Head of caudate nucleus (tissue), 42 donors: ENCODE data around the gene RHOBTB3.

Source experiments
- DNase-seq, 42 donors: peaks; one replicate each; pipeline versions ENCODE4 v3.0.0 to v3.0.0-alpha.2; 2020 to 2021; ENCODE audit warnings: mixed read lengths in 7 of 42
- intact Hi-C: fragments of 100-400 bp; cut with DNase I; formaldehyde crosslinking; loops from one replicate; pipeline ENCODE4 v1.15.0; 2022

The RHOBTB3 gene

DNA sequence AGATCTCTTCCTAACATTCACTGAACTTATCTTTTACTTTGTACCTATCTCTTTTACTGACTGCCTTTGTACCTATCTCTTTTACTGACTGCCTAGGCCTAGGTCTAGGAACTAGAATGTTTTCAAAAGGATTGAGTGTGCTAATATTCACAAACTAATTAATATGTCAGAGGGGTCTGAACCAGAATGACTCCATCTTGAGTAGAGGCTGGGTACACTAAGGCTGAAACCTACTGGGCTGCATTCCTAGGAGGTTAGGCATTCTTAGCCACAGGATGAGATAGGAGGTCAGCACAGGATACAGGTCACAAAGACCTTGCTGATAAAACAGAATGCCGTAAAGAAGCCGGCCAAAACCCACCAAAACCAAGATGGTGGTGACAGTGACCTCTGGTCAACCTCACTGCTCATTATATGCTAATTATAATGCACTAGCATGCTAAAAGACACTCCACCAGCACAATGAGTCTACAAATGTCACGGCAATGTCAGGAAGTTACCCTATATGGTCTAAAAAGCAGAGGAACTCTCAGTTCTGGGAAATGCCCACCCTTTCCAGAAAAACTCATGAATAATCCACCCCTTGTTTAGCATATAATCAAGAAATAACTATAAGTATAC lies 2.5 kb upstream of the RHOBTB3 start:
- no peak for DNase-seq
- intact Hi-C loops: no loop called here

DNA sequence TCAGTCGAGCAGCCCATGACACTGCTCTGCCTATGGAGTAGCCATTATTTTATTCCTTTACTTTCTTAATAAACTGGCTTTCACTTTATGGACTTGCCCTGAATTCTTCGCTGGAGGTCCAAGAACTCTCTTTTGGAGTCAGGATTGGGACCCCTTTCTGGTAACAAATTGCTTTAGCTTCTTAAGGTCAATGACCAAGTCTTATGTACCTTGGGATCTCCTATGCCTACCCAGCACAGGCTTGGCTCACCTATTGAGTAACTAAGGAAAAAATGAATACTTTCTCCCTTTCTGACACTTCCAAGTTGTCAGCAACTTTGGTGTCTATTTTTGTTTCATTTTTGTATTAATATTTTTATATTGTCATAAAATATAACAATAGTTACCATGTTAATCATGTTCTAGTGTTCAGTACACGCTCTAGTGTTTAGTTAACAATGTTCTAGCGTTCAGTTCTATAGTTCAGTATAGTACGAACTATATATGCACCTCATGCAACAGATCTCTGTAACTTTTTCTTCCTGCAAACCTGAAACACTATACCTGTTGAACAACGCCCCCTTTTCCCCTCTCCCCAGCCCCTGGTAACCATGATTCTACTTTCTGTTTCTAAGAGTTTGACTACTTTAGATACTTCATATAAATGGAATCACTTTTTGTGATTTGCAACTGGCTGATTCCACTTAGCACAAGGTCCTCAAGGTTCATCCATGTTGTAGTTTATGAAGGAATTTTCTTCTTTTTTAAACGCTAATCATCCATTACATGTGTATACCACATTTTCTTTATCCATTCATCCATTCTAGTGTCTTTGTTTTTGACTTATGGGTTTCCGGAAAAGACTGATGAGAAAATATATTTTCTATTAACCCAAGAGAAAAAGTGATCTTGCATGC lies 1.8 kb upstream of the RHOBTB3 start:
- no peak for DNase-seq

DNA sequence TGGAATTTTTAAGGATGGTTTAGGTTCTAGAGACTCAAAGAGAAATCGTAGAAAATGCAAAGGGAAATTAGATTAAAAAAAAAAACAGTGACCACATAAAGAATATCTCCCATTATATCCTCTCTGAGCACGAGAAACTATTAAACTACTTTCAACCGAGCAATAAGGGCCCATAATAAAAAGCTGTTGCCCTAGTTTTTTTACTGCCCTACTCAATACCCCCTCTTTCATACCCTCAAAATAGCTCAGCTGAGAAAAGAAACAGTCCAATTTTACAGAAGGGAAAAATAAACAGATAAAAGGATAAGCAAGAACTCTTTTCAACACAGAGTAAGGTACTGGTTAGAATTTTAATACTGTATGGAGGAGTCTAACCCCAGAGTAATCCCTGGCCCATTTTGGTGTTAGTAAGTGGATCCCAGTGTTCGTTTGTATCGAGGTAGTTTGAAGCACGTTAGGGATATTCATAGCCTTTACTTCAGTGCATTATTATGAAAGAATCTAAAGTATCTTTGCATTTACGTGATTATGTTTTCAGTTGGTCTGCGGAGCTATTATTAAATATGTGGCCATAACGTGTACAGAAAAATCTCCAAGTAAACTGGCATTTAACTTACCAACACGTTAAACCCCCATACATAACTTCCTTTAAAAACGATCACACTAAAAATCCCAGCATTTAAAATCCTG lies 980 bp upstream of the RHOBTB3 start:
- intact Hi-C loops: loop anchor here (5.0 kb wide), 1 partner anchor 47 kb away; no protein-coding TSS in a partner anchor
- no peak for DNase-seq

More for the DNA sequence above, 1.8 kb upstream of the RHOBTB3 start:
- intact Hi-C loops: loop anchor here (5.0 kb wide), 1 partner anchor 48 kb away; no protein-coding TSS in a partner anchor

DNA sequence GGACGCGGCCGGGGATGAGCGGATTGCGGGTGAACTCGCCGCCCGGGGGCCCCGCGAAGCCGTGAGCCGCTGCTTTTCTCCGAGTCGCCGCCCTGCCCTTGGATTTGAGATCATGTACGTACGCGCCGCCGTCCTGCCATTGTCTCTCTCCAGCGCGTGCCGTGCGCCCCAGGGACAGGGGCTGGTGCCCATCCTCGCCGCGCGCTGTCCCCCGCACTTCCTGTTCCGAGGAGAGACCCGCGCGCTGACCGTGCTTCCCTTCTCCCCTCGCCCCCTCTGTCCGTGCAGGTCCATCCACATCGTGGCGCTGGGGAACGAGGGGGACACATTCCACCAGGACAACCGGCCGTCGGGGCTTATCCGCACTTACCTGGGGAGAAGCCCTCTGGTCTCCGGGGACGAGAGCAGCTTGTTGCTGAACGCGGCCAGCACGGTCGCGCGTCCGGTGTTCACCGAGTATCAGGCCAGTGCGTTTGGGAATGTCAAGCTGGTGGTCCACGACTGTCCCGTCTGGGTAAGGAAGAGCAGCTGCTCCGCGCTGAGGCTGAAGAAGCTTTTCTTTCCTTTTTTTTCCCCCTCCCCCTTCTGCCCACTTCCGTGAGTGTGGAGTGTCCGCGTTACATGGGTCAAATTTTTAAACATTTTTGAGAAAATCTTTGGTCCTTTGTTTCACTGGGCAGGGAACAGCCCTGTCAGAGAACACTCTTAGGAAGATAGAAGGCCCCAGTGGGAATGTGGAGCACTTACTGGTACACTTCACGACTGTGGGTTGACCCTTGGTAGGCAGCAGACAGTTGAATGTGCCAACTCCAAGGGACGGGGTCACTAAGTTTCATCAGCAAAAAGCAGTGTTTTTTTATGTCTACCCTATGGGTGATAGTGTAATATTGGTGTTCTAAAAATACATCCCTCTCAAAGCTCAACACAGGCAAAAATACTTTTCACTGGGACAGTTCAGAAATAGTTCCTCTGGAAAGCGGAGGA lies 727 bp downstream of the RHOBTB3 start:
- intact Hi-C loops: loop anchor here (5.0 kb wide), 1 partner anchor 45 kb away; no protein-coding TSS in a partner anchor
- peak in 41 of 42 donors; percentile 12 to 80 (median 56) for DNase-seq

DNA sequence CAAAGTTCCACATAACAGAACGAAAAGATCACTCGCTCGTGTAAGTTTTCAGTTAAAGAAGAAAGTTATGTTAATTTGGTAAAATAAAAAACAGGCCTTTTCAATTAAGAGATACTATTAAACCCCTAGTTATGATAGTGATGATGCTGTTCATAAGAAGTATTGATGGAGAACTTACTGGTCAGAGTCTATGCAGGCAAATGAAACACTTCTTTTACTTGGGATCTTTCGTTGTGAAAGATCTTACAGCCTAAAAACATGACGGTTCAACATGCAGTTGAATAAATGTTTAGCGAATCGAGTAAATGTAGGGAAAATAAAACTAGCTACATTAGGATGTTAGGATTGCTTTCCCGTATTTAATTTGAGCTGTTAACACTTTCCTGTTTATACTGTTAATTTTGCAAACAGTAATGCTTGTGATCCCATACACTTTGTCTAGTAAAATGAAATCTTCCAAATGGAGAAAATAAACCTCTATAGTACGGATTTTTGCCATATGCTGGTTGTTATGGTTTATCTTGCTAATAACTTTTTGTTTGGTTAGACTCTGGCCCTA lies 2.0 kb downstream of the RHOBTB3 start:
- intact Hi-C loops: loop anchor here (5.0 kb wide), 1 partner anchor 44 kb away; no protein-coding TSS in a partner anchor

DNA sequence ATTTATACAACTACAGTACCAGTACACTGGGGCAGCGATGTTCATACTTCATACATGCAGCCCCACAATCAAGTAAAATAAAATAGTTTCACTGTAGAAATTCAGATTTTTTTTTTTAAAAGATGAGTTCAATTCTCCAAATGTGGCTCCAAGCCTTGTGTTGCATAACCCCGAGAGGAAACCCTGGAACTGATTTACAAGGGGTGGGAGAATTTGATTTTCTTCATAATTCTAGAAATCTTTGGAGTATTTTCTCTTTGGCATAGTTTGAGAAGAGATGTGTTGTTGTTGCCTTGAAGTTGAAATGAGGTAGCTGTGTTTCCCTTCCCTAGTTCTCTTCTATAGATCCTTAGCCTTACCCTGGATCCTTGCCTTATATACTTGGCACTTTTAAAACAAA lies 3.1 kb downstream of the RHOBTB3 start:
- intact Hi-C loops: loop anchor here (5.0 kb wide), 1 partner anchor 43 kb away; no protein-coding TSS in a partner anchor
- DNase-seq: no peak

More for the DNA sequence above, 2.0 kb downstream of the RHOBTB3 start:
- DNase-seq: no peak

DNA sequence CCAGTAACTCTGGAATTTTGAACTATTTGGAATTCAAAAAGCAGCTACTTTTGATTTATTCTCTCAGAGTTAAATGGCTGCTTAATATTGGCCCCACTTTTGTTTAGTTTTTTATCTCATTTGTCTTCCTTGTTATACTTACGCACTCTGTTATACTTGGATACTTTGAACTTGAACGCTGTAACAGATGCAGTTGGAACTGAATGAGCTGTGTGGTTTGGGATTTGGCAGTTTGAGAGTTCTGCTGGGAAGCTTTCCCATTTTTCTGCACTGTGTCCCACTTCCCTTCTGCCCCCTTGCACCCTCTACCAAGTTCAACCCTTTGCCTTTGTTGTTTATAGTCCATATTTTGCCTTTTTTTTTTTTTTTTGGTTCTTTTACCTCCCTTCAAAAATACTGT lies 3.8 kb downstream of the RHOBTB3 start:
- intact Hi-C loops: loop anchor here (5.0 kb wide), 1 partner anchor 42 kb away; no protein-coding TSS in a partner anchor
- peak in 4 of 42 donors; percentile 31 to 47 (median 40) for DNase-seq

DNA sequence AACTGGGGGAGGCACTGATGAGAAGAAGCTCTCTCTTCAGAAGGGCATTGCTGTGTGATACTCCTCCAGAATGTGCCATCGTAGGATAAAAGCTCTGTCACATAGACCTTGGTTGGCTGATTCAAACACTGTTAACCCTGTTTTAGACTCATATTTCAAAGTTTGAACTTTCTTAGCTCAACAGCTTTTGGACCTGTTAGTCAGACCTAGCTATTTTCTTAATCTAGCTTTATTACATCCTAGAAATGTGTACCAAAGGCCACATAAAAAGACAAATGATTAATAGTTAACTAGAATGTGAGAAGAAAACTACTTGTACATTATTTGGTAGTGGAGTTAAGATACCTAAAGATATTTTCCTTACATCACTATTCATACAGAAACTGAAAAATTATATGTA lies 4.3 kb downstream of the RHOBTB3 start:
- intact Hi-C loops: no loop called here
- DNase-seq: peak in 1 of 42 donors; percentile 22

DNA sequence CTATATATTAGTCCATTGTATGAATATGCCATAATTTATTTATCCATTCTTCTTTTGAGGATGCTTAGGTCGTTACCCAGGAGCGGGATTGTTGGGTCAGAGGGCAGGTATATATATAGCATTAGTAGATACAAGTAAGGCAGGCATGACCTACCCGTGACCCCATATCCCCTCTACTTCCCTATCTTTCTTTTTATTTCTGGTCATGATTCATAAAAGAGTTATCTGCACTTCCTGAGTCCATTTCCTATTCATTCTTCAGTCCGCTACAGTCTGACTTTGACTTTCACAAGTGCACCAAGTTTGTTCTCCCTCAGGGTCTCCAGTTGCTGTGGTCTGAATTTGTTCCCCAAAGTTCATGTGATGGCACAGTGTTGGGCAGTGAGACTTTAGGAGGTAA lies 6.9 kb downstream of the RHOBTB3 start:
- no peak for DNase-seq
- intact Hi-C loops: no loop called here

DNA sequence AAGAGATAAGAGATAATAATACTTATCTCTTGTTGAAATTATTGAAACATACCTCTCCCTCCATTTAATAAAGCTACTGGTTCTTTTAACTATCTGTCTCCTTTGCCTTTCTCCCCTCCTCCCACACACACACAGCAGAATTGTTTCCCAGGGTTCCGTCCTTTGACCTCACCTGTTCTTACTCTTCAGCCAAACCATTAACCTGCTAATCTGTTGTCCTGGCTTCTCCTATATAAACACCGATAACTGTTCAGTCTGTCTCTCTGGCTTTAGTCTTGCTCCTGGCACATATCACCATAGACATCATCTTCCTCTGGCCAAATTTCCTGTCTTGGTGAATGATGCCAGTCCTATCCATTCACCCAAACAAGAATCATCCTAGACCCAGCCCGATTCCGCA lies 7.7 kb downstream of the RHOBTB3 start:
- intact Hi-C loops: no loop called here
- no peak for DNase-seq

DNA sequence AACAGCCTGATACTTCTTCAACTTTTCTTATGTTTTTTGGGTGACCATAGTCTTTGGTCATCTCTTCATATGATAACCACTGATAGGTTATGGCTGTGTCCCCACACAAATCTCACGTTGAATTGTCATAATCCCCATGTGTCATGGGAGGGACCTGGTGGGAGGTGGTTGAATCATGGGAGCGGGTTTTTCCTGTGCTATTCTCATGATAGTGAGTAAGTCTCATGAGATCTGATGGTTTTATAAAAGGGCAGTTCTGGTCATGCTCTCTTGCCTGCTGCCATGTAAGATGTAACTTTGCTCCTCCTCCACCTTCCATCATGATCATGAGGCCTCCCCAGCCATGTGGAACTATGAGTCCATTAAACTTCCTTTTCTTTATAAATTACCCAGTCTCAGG lies 8.7 kb downstream of the RHOBTB3 start:
- DNase-seq: no peak
- intact Hi-C loops: no loop called here

DNA sequence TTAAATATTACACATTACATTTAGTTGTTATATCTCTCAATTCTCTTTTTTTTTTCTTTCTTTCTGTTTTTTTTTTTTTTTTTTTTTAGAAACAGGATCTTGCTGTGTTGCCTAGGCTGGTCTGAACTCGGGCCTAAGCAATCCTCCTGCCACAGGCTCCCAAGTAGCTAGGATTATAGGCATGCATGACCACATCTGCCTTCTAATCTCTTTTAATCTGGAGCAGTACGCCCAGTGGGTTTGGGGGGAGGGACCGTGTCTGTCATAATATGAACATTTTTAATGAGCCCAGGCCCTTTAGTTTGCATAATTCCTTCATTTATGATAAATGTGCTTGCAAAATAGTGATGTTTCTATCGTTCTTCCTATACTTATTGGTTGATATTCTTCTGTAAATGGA lies 10.3 kb downstream of the RHOBTB3 start:
- no peak for DNase-seq

DNA sequence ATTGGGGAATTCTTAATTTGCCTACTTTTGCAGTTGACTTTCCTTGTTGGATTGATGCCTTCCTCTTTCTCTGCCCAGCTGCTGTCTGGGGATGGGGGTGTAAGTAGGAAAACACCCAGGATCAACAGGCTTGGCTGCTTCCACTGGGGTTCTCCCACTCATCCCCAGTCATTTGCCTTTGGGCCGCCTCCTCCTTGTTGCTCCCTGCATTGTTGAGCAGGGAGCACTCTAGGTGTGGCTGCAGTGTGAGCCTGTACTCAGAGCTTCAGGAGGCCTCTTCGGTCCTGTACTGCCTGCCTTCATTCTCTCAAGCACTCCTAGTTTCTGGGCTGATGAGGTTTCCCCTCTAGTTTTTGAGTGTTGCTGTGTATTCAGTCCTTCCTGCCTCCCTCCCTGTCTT lies 12.1 kb downstream of the RHOBTB3 start:
- DNase-seq: peak in 1 of 42 donors; percentile 19
- intact Hi-C loops: no loop called here

More for the DNA sequence above, 10.3 kb downstream of the RHOBTB3 start:
- intact Hi-C loops: no loop called here

DNA sequence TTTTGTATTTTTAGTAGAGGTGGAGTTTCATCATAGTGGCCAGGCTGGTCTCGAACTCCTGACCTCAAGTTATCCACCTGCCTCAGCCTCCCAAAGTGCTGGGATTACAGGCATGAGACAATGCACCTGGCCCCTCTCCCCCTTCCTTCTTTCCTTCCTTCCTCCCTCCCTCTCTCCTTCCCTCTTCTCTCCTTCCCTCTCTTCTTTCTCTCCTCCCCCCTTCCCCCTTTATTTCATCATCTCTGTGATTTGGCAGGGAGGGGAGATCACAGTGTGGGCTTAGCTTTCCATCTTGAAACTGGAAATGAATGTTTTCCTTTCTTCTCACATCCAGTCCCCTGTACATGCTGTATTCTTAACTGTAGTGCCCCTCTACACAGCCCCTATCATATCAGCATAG lies 12.7 kb downstream of the RHOBTB3 start:
- intact Hi-C loops: no loop called here
- no peak for DNase-seq

DNA sequence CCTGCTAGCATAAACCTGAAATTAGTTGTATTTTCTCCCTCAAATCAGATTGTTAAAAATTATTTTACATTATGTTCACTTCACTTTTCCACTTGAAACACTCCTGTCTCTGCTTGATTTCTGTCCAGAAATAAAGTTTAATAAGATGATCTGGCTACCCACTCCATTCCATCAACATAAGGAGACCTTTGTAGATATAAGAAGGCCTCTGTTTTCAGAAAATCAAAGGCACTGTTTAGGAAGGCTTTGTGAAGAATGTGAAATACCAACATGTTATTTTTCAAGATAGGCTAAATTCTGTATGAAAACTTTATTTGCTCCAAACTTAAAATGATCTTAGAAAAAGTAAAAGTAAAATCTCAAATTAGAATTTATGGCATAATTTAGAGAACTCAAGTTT lies 15.1 kb downstream of the RHOBTB3 start:
- no peak for DNase-seq
- intact Hi-C loops: no loop called here

DNA sequence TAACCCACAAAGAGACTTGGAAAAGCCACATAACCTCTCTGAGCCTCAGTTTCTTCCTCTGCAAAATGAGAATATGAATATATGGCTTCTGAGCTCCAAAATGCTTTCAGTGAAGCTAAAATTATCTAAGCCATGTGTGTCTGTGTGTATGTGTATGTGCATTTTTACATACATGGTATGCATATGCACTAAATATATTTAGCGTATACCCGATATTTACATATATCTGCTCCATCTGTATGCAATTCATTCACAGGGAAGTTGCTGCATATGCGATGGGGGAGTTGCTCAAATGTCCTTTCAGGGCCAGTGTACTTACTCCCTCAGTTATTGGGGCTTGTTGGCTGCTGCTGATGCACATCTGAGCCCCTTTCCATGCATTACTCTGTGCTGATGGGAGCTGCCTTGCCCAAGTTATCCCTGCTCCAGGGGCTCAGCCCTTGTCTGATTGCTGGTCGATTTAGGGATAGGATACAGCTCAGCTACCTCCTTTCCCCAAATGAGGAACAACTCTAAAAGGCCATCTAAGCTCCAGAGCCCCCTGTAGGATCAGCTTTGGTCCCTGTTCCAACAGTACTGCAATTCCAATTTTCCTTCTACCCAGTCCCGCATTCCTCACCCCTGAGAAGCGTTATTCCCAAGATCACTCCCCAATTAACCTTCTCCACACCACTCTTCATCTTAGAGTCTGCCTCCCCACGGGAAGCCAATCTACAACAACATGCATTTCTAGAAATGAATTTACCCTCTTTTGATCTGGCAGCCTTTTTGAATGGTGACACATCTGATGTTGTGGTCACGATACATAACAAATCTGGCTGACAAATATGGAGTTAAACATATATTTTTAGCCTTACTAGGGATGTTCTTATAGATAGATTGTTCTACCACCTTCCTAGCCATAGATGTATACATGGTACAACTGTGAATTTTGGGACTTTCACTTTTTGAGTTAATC lies 15.9 kb downstream of the RHOBTB3 start:
- DNase-seq: no peak
- intact Hi-C loops: no loop called here

DNA sequence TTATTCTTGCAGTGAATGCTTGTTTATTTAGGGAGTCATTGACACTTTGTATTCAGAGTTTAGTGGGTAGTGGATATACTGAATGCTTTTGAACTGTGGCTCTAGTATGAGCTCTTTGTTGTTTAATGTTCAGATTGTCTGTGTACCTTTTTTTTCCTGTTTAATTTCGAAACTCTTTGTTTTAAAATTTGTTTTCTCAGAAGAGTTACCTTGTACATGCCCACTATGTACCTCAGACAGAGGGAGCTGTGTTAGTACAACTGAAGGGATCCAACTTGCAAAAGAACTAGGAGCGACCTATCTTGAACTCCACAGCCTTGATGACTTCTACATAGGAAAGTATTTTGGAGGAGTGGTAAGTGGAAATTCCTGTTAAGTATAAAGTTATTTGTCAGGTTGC lies 17.0 kb downstream of the RHOBTB3 start:
- no peak for DNase-seq
- intact Hi-C loops: no loop called here
